HG03045 (cell line): ENCODE results near the gene RAD51B.
"Not testable (repeated sequence)": the region's sequence is repeated elsewhere in the genome, so short reads cannot be mapped to it uniquely, and the experiment has no call there.

Experiments used
- ATAC-seq: cut with Tn5 transposase; IDR thresholded peaks from one replicate; pipeline ENCODE4 v1.9.1; 2021; ENCODE audit warnings: mild to moderate bottlenecking, moderate library complexity; ENCODE audit not compliant: unreplicated experiment

RAD51B gene

DNA sequence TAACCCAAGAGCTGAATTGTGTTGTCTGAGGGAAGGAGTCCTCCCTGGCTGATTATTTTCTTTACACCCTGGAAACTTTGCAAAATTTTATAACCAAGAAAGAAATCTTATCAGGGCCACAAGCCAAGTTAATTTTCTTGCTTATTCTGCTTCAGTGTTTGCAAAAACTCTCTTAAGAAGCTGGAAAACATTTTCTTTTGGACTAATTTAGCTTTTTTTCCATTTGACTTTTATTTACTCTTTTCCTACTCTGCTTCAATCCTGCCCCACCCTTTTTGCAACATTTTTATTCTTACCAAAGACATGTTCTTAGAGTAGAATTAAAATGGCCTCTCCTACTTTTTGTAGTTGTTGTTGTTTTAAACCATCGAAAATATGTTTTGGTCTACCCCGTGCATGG, 594.5 kb downstream of the RAD51B start:
- ATAC-seq, result no peak

DNA sequence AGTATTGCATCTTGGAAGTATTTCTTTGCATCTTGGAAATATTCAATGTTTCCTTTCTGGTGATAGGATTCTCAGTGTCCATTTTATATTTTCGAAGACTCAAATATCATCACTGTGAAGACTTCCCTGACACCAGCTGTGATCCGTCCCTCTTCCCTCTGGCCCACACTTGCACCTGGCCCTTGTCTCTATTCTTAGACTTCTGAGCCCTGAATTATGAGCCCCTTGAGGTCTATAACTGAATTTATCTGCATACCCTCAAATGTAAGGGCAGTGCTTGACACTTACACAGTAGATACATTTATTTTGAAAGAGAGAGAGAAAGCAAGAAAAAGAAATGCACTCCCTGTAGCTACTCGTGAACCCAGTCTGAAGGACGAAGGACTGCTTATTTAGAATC, 596.6 kb downstream of the RAD51B start:
- ATAC-seq, result no peak

DNA sequence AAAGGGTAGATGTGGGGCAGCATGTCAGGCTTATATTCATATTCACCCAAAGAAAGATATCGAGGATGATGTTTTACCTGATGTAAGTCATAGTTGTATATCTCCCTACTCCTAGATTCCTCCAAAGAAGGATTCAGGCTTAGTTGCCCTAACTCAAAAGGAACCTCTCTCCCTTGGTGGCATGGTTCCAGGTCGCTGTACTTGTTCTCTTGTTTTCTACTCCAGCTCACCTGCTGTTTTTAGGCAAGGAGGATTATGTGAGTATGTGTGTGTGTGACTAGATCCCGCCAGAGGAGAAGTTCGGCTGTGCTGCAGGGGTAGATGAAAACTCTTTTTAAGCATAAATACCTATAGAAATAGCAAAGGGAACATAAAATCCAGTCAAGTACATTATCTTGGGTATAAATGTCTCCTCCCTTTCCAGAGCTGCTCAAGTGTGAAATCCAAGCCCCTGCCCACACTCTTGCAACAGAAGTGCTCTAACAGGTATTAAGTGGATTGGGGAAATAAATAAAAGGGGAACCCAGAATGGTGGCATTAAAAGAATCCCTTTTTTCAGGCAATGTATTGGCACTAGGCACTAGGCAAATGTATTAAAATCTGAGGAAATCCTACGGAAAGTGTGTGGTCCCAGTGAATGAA, 597.6 kb downstream of the RAD51B start:
- ATAC-seq, result no peak

DNA sequence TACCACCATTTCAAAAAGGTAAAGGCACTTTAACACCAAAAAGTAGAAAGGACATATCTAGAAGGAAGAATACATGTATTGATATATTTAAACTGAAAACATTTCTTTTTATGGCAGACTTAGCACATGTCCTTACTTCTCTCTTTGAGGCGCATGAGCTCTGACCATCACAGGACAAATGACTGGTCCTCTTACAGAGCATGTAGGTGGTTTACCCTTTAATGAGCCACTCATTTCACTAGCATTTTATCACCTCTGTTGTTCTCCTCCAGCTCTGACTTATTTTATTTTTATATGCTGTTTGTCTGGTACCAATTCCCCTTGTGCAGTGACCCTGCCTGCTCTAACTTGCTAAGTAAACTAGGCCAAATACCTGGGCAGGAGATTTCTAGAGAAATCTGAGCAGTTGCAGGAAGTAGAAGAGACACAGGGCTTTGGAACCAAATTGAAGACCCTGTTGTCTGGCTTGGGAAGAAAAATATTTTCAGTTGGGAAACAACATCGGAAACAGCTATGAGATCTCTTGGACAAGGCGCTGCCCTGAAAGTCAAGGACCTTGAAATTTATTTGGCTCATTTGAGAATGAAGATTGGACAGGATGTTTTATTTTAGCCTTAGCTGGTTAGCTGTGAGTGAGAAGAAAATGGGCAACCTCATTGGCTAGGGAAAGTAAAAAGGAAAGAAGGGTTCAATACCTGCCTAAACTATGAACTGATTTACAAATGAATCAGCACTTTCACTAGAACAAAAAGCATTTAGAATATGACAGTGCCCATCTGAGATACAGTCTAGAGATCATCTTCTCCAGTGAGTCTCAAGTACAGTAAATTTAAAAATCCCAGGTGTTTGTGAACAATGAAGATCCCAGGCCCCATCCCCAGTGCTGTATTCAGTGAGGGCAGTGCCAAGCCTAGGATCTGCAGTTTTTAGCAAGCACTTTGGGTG, 598.9 kb downstream of the RAD51B start:
- no peak for ATAC-seq

DNA sequence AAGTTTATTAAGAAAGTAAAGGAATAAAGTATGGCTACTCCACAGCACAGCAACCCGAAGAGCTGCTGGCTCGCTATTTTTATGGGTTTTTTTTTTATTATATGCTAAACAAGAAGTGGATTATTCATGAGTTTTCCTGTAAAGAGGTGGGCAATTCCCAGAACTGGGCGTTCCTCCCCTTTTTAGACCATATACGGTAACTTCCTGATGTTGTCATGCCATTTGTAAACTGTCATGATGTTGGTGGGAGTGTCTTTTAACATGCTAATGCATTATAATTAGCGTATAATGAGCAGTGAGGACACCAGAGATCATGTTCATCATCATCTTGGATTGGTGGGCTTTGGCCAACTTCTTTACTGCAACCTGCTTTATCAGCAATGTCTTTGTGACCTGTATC, 600.8 kb downstream of the RAD51B start:
- ATAC-seq, result no peak

DNA sequence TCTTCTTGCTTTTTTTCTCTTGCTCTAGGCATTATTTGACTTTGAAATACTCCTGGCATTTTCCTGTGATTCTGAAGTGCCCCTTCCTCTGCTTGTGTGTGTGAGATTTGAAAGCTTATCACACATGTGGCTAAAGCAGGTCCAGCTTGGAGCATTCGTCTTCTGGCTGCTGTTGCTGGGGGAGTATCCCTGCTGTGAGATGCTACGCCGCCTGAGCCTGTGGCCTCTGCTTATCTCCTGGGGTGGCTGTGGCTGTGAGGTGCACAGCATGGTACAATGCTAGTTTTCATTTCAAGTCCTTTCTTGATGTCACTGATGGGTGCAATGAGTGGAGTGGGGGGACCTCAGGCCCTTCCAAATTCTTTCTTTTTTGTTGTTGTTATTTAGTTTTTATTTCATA, 601.5 kb downstream of the RAD51B start:
- no peak for ATAC-seq

DNA sequence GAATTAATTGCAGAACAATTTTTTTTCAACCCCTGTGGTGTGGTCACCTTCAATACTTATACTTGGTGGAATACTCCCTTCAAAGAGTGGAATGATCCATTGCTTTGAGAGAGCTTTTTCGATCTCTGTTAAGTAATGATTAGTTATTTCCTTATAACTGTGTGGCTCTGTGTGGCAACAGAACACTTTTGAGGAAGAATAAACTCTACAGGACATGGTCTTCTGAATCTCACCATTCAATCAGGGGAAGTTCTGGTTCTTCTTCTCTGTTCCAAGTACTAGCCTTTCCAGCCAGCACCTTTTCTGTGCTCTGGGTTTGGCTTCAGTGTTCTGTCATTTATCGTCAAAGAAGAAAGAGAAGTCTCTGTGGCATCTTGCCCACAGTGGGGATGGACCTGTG, 604.1 kb downstream of the RAD51B start:
- ATAC-seq, result no peak

DNA sequence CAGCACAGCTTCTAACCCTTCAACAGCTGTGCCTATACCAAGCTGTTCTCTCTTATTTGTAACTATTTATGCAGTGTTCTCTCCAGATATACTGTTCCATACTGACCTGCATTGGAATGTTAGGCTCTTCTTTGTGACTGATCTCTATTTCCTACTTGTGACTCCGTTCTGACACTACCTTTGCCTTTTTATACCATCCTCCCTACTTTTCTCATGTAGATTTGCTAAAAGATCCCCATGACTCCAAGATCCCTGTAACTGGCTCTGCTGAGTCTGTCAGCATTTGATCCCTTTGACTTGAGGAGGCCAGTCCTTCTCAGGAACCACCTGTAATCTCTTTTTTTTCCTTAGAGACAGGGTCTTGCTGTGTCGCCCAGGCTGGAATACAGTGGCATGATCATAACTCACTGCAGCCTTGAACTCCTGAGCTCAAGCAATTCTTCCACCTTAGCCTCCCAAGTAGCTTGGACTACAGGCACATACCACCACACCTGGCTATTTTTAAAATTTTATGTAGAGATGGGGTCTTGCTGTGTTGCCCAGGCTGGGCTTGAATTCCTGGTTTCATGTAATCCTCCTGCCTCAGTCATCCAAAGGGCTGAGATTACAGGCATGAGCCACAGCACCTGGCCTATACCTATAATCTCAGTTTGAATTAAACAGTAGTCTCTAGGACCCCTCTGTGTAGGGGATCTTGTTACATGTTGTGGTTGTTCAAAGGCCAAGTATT, 605.0 kb downstream of the RAD51B start:
- ATAC-seq, result no peak

DNA sequence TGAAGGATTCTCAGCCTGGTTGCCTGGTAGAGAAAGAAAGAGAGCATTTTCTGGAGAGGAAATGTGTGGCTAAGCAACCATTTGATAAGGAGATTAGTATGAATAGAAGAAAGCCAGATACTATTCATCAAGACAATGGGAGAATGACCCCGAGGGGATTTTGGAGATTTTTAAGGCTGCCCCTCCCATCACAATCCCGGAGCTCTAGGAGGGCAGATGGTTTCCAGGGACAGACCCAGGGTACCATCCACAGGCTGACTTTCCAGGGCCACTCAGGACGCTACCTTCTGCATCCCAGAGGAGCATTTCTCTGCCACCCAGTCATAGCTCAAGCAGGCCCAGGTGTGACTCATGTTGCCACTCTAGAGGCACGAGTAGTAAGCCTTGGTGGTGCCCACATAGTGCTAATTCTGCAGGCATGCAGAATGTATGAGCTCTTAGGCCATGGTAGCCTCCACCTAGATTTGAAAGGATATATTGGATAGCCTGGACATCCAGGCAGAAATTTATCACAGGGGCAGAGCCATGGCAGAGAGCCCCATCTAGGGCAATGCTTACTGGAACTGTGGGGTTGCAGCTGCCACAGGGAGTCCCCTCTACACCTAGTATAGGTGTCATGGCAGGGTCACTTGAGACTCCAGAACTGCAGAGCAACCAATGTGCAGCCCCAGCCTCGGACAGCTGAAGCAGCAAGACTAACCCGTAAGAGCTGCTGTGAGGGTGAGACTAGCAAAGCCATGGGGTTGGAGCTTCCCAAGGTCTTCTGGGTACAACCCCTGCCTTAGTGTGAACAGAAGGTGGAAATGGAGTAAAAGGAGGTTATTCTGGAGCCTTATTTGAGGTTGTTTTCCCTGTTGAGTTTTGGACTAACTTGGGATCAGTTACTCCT, 607.3 kb downstream of the RAD51B start:
- ATAC-seq, result no peak

DNA sequence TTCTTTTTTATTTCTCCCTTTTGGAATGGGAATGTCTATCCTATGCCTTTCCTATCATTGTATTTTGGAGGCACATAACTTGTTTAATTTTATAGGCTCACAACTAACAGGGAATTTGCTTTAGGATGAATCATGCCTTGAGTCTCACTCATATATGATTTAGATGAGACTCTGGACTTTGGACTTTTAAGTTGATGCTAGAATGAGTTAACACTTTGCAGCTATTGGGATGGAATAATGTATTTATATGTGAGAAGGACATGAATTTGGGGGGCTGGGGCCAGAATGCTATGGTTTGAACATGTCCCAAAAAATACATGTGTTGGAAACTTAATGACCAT, 607.9 kb downstream of the RAD51B start:
- no peak for ATAC-seq

DNA sequence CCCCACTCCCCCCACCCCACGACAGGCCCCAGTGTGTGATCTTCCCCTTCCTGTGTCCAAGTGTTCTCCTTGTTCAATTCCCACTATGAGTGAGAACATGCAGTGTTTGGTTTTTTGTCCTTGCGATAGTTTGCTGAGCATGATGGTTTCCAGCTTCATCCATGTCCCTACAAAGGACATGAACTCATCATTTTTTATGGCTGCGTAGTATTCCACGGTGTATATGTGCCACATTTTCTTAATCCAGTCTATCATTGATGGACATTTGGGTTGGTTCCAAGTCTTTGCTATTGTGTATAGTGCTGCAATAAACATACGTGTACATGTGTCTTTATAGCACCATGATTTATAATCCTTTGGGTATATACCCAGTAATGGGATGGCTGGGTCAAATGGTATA, 609.3 kb downstream of the RAD51B start:
- ATAC-seq, result not testable (repeated sequence)

DNA sequence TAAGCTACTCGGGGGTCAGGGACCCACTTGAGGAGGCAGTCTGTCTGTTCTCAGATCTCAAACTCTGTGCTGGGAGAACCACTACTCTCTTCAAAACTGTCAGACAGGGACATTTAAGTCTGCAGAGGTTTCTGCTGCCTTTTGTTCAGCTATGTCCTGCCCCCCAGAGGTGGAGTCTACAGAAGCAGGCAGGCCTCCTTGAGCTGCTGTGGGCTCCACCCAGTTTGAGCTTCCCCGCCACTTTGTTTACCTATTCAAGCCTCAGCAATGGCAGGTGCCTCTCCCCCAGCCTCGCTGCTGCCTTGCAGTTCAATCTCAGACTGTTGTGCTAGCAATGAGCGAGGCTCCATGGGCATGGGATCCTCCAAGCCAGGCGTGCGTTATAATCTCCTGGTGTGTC, 614.6 kb downstream of the RAD51B start:
- ATAC-seq, result not testable (repeated sequence)

DNA sequence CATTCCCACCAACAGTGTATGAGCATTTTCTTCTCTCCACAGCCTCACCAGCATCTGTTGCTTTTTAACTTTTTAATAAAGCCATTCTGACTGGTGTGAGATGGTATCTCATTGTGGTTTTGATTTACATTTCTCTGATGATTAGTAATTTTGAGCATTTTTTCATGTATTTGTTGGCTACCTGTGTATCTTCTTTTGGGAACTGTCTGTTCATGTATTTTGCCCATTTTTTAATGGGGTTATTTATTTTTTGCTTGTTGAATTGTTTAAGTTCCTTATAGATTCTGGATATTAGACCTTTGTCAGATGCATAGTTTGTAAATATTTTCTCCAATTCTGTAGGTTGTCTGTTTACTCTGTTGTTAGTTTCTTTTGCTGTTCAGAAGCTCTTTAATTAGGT, 616.1 kb downstream of the RAD51B start:
- not testable (repeated sequence) for ATAC-seq

DNA sequence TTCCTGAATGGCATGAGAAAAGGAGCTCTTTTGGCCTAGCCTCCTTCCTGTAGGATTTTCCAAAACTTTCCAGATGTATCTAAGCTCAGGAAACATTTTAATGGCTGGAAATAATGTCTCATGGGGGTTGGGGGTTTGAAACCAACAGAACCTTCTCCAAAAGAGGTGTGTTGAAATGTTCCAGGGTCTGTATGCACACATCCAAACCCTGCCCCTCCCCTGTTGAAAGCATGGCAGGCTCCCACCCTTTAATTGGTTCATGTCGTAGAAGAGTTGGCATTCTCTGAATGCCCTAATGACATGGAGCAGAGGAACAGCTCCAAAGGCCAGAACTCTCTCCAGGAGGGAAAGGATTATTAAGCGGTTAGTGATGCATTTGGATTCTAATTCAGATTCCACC, 620.1 kb downstream of the RAD51B start:
- no peak for ATAC-seq

DNA sequence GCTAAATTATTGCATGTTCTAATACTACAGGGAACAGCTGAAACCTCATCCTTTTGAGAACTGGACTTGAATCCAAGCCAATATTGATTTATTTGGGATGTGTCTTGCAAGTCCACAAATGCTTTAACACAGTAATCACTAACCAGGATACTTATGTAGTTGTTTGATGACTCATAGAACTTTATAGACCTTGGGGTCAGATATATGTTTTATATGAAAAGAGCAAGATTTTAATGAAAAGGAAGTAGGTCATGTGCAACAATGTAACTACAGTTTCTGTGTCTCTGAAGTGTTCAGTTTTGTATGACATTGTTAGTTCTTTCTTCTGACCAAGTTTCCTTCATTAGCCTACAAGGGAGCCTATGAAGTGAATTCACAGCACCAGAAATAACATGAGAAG, 621.2 kb downstream of the RAD51B start:
- ATAC-seq, result no peak

DNA sequence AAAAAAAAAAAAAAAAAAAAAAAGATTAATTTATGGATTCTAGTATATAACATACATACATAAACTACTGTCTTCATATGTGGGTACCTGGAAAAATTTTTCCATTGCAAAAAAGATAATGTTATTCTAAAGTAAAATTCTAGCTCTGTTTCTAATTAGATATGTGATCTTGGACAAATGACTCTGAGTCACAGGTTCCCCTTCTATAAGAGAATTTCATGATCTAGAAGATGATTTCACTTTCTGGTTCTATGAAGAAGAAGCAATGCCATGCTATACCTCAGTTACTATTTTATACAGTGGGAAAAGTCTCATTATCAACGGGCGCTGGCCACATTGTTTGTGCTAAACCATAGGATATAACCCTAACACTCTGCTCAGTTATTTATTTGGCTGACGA, 622.0 kb downstream of the RAD51B start:
- ATAC-seq, result no peak

DNA sequence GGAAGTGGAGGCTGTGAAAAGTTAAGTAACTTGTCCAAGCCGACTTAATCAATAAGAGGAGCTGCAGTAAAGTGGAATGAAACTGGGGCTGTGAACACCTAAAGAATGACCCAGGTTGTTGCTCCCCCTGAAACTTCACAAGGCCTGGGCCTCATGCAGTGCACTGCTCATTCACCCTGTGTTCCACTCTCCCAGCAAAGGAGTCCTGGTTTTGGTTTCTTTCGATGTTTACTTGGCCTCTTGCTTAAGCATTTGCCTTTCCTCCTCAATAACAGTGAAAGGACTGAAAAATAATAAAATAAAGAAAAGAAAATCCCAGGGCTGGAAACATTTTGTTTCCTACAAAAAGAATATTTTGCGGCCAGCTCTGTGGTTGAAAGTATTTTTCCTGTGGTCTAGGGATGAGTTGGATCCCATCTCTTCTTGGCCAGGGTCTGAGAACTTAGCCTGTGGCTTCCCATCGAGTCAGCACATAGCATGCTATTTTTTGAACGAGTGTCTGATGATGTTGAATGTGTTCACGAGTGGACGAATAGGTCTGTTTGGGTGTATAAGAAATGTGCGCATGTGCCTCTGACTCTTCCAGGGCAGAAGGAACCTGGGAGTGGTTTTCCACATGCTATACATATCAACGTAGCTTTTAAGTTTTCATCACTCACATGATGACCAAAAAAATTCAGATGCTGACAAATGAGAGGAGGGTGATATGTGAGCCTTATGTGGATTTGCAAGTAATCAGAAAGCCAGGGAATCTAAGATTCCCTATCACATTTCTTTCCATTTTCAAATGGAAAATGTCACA, 623.5 kb downstream of the RAD51B start:
- ATAC-seq, result no peak

DNA sequence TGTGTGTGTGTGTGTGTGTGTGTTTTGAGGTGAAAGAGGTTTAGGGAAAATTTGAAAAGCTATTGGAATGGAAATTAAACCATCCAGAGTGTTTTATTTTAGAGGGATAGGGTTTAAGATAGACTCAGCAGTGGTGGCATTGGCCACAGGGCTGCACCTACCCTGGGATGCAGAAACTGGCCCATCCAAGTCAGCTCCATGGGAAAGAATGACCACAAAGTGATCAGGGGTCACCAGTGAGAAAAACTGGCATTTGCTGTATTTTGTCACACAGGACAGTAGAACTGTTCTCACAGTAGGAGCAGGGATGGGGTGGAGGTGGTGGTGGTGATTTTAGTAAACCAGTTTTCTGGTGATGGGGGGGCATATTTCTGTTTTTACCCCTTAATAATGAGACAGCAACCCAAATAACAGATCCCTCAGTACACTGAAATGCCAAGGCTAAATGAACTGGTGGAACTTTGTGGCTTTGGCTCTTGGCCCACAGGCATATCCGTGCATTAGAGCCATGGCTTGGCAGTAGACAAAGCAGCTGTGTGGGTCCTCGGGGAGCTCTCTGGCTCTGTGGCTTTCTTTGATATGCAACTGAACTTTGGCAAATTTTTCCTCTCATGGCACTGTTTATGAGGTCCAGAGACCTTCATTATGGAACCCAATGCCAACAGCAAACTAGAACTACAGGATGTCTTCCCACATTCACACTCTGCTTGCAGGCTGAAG, 625.0 kb downstream of the RAD51B start:
- ATAC-seq, result no peak
